Colonic mucosa (tissue), 4 donors: ENCODE results near the gene MCRIP2. TPM values are rescaled to one million over a fixed set of nuclear protein-coding genes. Genes with fewer than 3 reads are reported as not detected.

Experiments used
- DNase-seq: peaks from one replicate; pipeline ENCODE4 v3.0.0-alpha.2; 2020
- H3K27ac ChIP-seq: fragments of 200-600 bp; one replicate; pipeline ENCODE4 v1.8.0; 2021
- H3K27me3 ChIP-seq: fragments of 200-600 bp; one replicate; pipeline ENCODE4 v1.8.0; 2021
- H3K36me3 ChIP-seq: fragments of 200-600 bp; one replicate; pipeline ENCODE4 v1.8.0; 2021
- H3K4me1 ChIP-seq: fragments of 200-600 bp; one replicate; pipeline ENCODE4 v1.8.0; 2021; ENCODE audit warnings: mild to moderate bottlenecking
- H3K4me3 ChIP-seq: fragments of 200-600 bp; one replicate; pipeline ENCODE4 v1.8.0; 2021
- H3K9ac ChIP-seq, 2 donors: one replicate each; pipeline ENCODE4 v1.7.0; 2013; ENCODE audit warnings: control low read depth in 2 of 2, low read depth in 2 of 2, low read length in 2 of 2
- H3K9me3 ChIP-seq: fragments of 200-600 bp; one replicate; pipeline ENCODE4 v1.8.0; 2021
- CTCF ChIP-seq: fragments of 200-600 bp; IDR thresholded peaks from one replicate; pipeline ENCODE4 v1.8.0; 2022; ENCODE audit warnings: antibody characterized with exemption, mild to moderate bottlenecking
- intact Hi-C: fragments of 100-400 bp; cut with DNase I; formaldehyde crosslinking; loops from one replicate; pipeline ENCODE4 v1.14.1; 2022
- total RNA-seq, 2 donors: library from RNA; stranded (reverse); fragmentation: NEBNext Ultra II Directional in 1 of 2; extraction: Animal tissue kit (Norgen Biotek cat#: 25700) in 1 of 2; gene quantifications; one replicate each; pipeline ENCODE4 v1.2.1, GENCODE V29; 2021
- donor health status: healthy.
- donor health status: DM: no; HTN: no; CAD: no.
- donor health status: DM: no; HTN: no; CAD: no.

MCRIP2 gene
- total RNA-seq, 2 donors from 2014 or later: 132 to 158 TPM

- no peak for TF ChIP-seq CTCF
- Histone ChIP-seq H3K9ac (peak overlapping the region; percentile 92 to 96), H3K9me3 (no peaks in the 10 kb centered on the region), H3K36me3 (no peaks in the 10 kb centered on the region), H3K27ac (peak overlapping the region; percentile 94), H3K4me1 (peaks cover 13% of the 10 kb centered on the region), H3K4me3 (peak overlapping the region; percentile 87), H3K27me3 (no peaks in the 10 kb centered on the region)
- intact Hi-C loops: no loop called here
- DNase-seq: no peak
Observed at GRCh38 chr16:635573-636205, 5.9 kb upstream of the MCRIP2 start.

- no peaks in the 10 kb centered on the region for H3K27me3 ChIP-seq
- H3K9ac ChIP-seq: peak within 1 kb of the TSS; percentile 92 to 96
- TF ChIP-seq CTCF: no peak
- no peaks in the 10 kb centered on the region for H3K36me3 ChIP-seq
- peaks cover 6% of the 10 kb centered on the region for H3K4me1 ChIP-seq
- intact Hi-C loops: no loop called here
- DNase-seq: peak; percentile 96
- H3K4me3 ChIP-seq: peak within 1 kb of the TSS; percentile 87
- peak within 1 kb of the TSS; percentile 94 for H3K27ac ChIP-seq
- H3K9me3 ChIP-seq: no peaks in the 10 kb centered on the region
Observed at GRCh38 chr16:636206-637080, 5.2 kb upstream of the MCRIP2 start, which contains the start of gene METTL26. TSS of gene METTL26 (minus strand) at chr16:636305. CDS start at chr16:636290, 15 bp downstream.

GRCh38 chr16:637081-638018, 4.3 kb upstream of the MCRIP2 start:
- no peak for TF ChIP-seq CTCF
- Histone ChIP-seq H3K9ac (peak overlapping the region; percentile 57 to 92), H3K9me3 (no peaks in the 10 kb centered on the region), H3K4me3 (peak overlapping the region; percentile 87), H3K27me3 (no peaks in the 10 kb centered on the region), H3K27ac (peak overlapping the region; percentile 94), H3K36me3 (no peaks in the 10 kb centered on the region), H3K4me1 (peaks cover 6% of the 10 kb centered on the region)
- intact Hi-C loops: no loop called here
- peak; percentile 95 for DNase-seq

- no peaks in the 10 kb centered on the region for H3K9me3 ChIP-seq
- H3K4me1 ChIP-seq: peaks cover 12% of the 10 kb centered on the region
- peak overlapping the region in 1 of 2 donors; percentile 19 for H3K9ac ChIP-seq
- DNase-seq: no peak
- intact Hi-C loops: no loop called here
- no peaks in the 10 kb centered on the region for H3K27me3 ChIP-seq
- H3K4me3 ChIP-seq: peak overlapping the region; percentile 30
- H3K27ac ChIP-seq: no peak overlapping the region
- TF ChIP-seq CTCF: no peak
- H3K36me3 ChIP-seq: no peaks in the 10 kb centered on the region
Observed at GRCh38 chr16:638034-638543, 3.5 kb upstream of the MCRIP2 start.

GRCh38 chr16:638836-639235, 2.8 kb upstream of the MCRIP2 start:
- H3K27ac ChIP-seq: no peak overlapping the region
- no peaks in the 10 kb centered on the region for H3K27me3 ChIP-seq
- intact Hi-C loops: no loop called here
- TF ChIP-seq CTCF: no peak
- peaks cover 17% of the 10 kb centered on the region for H3K4me1 ChIP-seq
- H3K36me3 ChIP-seq: no peaks in the 10 kb centered on the region
- no peak for DNase-seq
- no peak overlapping the region for H3K4me3 ChIP-seq
- H3K9me3 ChIP-seq: no peaks in the 10 kb centered on the region
- no peak overlapping the region for H3K9ac ChIP-seq
